H9 (cell line): ENCODE measurements around the gene MRPL14. TPM values are rescaled to one million over a fixed set of nuclear protein-coding genes. Genes with fewer than 3 reads are reported as not detected.

Experiments
- DNase-seq: peaks from one replicate; pipeline ENCODE4 v3.0.0-alpha.2; 2017
- H2AFZ ChIP-seq: one replicate; pipeline ENCODE4 v1.6.1; 2013; ENCODE audit warnings: mild to moderate bottlenecking, low read length, control low read depth, moderate library complexity
- H2AK5ac ChIP-seq: 2 replicates; pipeline ENCODE4 v1.6.1; 2013; ENCODE audit warnings: low read length, control low read depth, mixed read lengths; ENCODE audit not compliant: insufficient read length
- H2BK120ac ChIP-seq: one replicate; pipeline ENCODE4 v1.6.1; 2013; ENCODE audit warnings: low read depth, mild to moderate bottlenecking, low read length, control low read depth, inconsistent platforms; ENCODE audit not compliant: poor library complexity, severe bottlenecking
- H2BK12ac ChIP-seq: 2 replicates; pipeline ENCODE4 v1.6.1; 2013; ENCODE audit warnings: low read length, control low read depth, mixed read lengths, low read depth; ENCODE audit not compliant: insufficient read length
- H2BK15ac ChIP-seq: 2 replicates; pipeline ENCODE4 v1.6.1; 2013; ENCODE audit warnings: low read depth, low read length, control low read depth
- H2BK20ac ChIP-seq: one replicate; pipeline ENCODE4 v1.6.1; 2013; ENCODE audit warnings: low read depth, mild to moderate bottlenecking, low read length, control low read depth, inconsistent platforms; ENCODE audit not compliant: poor library complexity, severe bottlenecking
- H2BK5ac ChIP-seq: 2 replicates; pipeline ENCODE4 v1.6.1; 2013; ENCODE audit warnings: low read length, control low read depth, mixed read lengths; ENCODE audit not compliant: insufficient read length
- H3K14ac ChIP-seq: 2 replicates; pipeline ENCODE4 v1.6.1; 2013; ENCODE audit warnings: low read length, control low read depth; ENCODE audit not compliant: insufficient read depth
- H3K18ac ChIP-seq: 2 replicates; pipeline ENCODE4 v1.6.1; 2013; ENCODE audit warnings: low read depth, mild to moderate bottlenecking, mixed read lengths, low read length, control low read depth; ENCODE audit not compliant: insufficient read length
- H3K23ac ChIP-seq: 2 replicates; pipeline ENCODE4 v1.6.1; 2013; ENCODE audit warnings: low read length, control low read depth, mixed read lengths, low read depth; ENCODE audit not compliant: insufficient read length
- H3K23me2 ChIP-seq: 2 replicates; pipeline ENCODE4 v1.6.1; 2013; ENCODE audit warnings: low read depth, mild to moderate bottlenecking, mixed read lengths, low read length, control low read depth; ENCODE audit not compliant: insufficient read length, poor library complexity, severe bottlenecking
- H3K27ac ChIP-seq: 2 replicates; pipeline ENCODE4 v1.5.1; 2013; ENCODE audit warnings: low read length, control low read depth, mixed read lengths, low read depth; ENCODE audit not compliant: insufficient read length
- H3K27me3 ChIP-seq: 2 replicates; pipeline ENCODE4 v1.6.1; 2013; ENCODE audit warnings: low read length, control low read depth, inconsistent platforms; ENCODE audit not compliant: insufficient read depth
- H3K4ac ChIP-seq: 2 replicates; pipeline ENCODE4 v1.6.1; 2013; ENCODE audit warnings: low read depth, mild to moderate bottlenecking, control low read depth, inconsistent platforms, low read length, moderate library complexity
- H3K4me1 ChIP-seq: 2 replicates; pipeline ENCODE4 v1.6.1; 2013; ENCODE audit warnings: low read length, control low read depth, inconsistent platforms; ENCODE audit not compliant: insufficient read depth
- H3K4me2 ChIP-seq: 2 replicates; pipeline ENCODE4 v1.6.1; 2013; ENCODE audit warnings: low read length, control low read depth, mixed read lengths; ENCODE audit not compliant: insufficient read length, insufficient read depth
- H3K56ac ChIP-seq: 2 replicates; pipeline ENCODE4 v1.6.1; 2013; ENCODE audit warnings: low read depth, mild to moderate bottlenecking, mixed read lengths, low read length, control low read depth; ENCODE audit not compliant: insufficient read length
- H3K79me1 ChIP-seq: 2 replicates; pipeline ENCODE4 v1.6.1; 2013; ENCODE audit warnings: low read depth, mild to moderate bottlenecking, moderate library complexity, low read length, control low read depth, inconsistent platforms; ENCODE audit not compliant: insufficient read depth, poor library complexity, severe bottlenecking
- H3K79me2 ChIP-seq: 2 replicates; pipeline ENCODE4 v1.6.1; 2013; ENCODE audit warnings: low read length, control low read depth, inconsistent platforms; ENCODE audit not compliant: insufficient read depth
- H3K9ac ChIP-seq: 2 replicates; pipeline ENCODE4 v1.6.1; 2013; ENCODE audit warnings: low read length, control low read depth, mixed read lengths; ENCODE audit not compliant: insufficient read length; ENCODE audit errors: extremely low read depth
- H3K9me3 ChIP-seq: one replicate; pipeline ENCODE4 v1.6.1; 2013; ENCODE audit warnings: low read depth, low read length, inconsistent platforms; ENCODE audit not compliant: control insufficient read depth
- H3T11ph ChIP-seq: one replicate; pipeline ENCODE4 v1.6.1; 2013; ENCODE audit warnings: mild to moderate bottlenecking, low read length, control low read depth, inconsistent platforms
- H4K20me1 ChIP-seq: one replicate; pipeline ENCODE4 v1.6.1; 2013; ENCODE audit not compliant: control insufficient read depth, insufficient read length, insufficient read depth
- H4K5ac ChIP-seq: 2 replicates; pipeline ENCODE4 v1.6.1; 2013; ENCODE audit warnings: low read depth, mild to moderate bottlenecking, mixed read lengths, low read length, control low read depth; ENCODE audit not compliant: insufficient read length
- H4K8ac ChIP-seq: replicated peaks from 2 replicates; pipeline ENCODE4 v1.6.1; 2013; ENCODE audit warnings: low read length, control low read depth, mixed read lengths, low read depth; ENCODE audit not compliant: insufficient read length
- H4K91ac ChIP-seq: 2 replicates; pipeline ENCODE4 v1.6.1; 2013; ENCODE audit warnings: low read depth, mild to moderate bottlenecking, moderate library complexity, mixed read lengths, low read length, control low read depth; ENCODE audit not compliant: insufficient read length
- H3K27ac Mint-ChIP-seq, 3 experiments: 2 replicates in 2 of 3; 3 replicates in 1 of 3; pipeline ENCODE4 v1.8.0; 2020 to 2021; ENCODE audit warnings: mixed read lengths in 3 of 3, mild to moderate bottlenecking in 1 of 3, moderate library complexity in 1 of 3
- H3K27me3 Mint-ChIP-seq: 2 replicates; pipeline ENCODE4 v1.8.0; 2021; ENCODE audit warnings: low read depth, mild to moderate bottlenecking, moderate library complexity, mixed read lengths
- H3K36me3 Mint-ChIP-seq, 3 experiments: 2 replicates in 2 of 3; 3 replicates in 1 of 3; pipeline ENCODE4 v1.8.0; 2020 to 2021; ENCODE audit warnings: low read depth in 3 of 3, mixed read lengths in 3 of 3; ENCODE audit not compliant: insufficient read depth in 1 of 3
- H3K4me1 Mint-ChIP-seq, 2 experiments: 2 replicates each; pipeline ENCODE4 v1.8.0; 2020; ENCODE audit warnings: mixed read lengths in 2 of 2
- H3K4me3 Mint-ChIP-seq, 2 experiments: 2 replicates in 1 of 2; 3 replicates in 1 of 2; pipeline ENCODE4 v1.8.0; 2020 to 2021; ENCODE audit warnings: mild to moderate bottlenecking in 2 of 2, mixed read lengths in 2 of 2, moderate library complexity in 1 of 2
- H3K9me3 Mint-ChIP-seq, 2 experiments: 2 replicates in 1 of 2; 3 replicates in 1 of 2; pipeline ENCODE4 v1.8.0; 2020; ENCODE audit warnings: mild to moderate bottlenecking in 2 of 2, mixed read lengths in 2 of 2, moderate library complexity in 1 of 2
- WGBS: extraction: QIAGEN DNeasy Blood & Tissue Kit; methylation state at CpG from one replicate; pipeline ENCODE4 v1.1.7; 2013; ENCODE audit warnings: missing lambda C conversion rate, low lambda C conversion rate, mixed read lengths; ENCODE audit not compliant: insufficient read length; ENCODE audit errors: extremely low coverage; 5-methylcytosine and 5-hydroxymethylcytosine counted together
- total RNA-seq: library from RNA; stranded (reverse); gene quantifications from 2 replicates; pipeline ENCODE4 v1.2.1, GENCODE V29; 2021
- TF ChIP-seq, protein P1 (sequence below): fragments of 200-600 bp; sonication (generic); conservative IDR thresholded peaks from 3 replicates; pipeline ENCODE4 v1.8.0; 2021; ENCODE audit warnings: antibody characterized with exemption, mild to moderate bottlenecking

Gene MRPL14
- total RNA-seq, 1 experiment from 2014 or later: 80.1 TPM

DNA sequence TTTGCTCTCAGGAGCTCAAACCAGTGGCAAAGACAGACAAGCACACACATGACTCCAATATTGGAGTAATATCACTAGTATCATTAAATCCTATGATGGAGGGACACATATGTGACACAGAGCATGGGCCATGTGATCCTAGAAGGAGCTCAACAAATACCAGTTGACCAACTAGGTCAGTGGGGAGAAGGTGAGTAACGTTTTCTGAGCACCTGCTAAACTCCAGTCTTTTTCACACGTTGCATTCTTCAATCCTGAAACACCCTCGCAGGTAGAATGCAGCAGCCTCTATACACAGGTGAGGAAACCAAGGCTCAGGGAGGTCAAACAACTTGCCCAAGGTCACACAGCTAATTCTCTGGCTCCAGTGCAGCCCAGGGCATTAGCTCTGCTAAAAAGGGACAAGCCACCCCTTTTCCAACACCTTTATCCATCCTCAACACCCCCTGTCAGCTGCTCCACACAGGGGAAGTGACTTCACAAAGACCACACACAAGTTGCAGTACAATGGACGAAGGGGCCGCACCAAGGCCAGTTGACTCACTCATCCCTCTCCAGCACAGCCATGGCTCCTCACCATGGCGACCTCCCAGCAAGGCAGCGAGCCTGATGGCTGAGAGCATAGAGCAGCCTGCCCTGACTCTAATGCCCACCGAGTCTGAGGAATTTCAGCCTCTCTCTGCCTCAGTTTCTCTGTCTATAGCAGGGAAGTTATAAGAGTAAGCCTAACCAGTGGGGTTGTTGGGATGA lies 35.8 kb upstream of the MRPL14 start:
- TF ChIP-seq, protein P1, sequence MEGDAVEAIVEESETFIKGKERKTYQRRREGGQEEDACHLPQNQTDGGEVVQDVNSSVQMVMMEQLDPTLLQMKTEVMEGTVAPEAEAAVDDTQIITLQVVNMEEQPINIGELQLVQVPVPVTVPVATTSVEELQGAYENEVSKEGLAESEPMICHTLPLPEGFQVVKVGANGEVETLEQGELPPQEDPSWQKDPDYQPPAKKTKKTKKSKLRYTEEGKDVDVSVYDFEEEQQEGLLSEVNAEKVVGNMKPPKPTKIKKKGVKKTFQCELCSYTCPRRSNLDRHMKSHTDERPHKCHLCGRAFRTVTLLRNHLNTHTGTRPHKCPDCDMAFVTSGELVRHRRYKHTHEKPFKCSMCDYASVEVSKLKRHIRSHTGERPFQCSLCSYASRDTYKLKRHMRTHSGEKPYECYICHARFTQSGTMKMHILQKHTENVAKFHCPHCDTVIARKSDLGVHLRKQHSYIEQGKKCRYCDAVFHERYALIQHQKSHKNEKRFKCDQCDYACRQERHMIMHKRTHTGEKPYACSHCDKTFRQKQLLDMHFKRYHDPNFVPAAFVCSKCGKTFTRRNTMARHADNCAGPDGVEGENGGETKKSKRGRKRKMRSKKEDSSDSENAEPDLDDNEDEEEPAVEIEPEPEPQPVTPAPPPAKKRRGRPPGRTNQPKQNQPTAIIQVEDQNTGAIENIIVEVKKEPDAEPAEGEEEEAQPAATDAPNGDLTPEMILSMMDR: no peak
- Mint-ChIP-seq H3K36me3 (no peaks in the 10 kb centered on the region), H3K4me3 (no peak overlapping the region), H3K4me1 (peaks cover 41 to 46% of the 10 kb centered on the region in 2 experiments), H3K27me3 (peaks cover 10% of the 10 kb centered on the region), H3K9me3 (no peaks in the 10 kb centered on the region; a peak in 1 of 5 replicates), H3K27ac (no peak overlapping the region)
- H3K23ac ChIP-seq: no peak overlapping the region
- no peak overlapping the region; the same call in 1 of the 2 replicates for H3K14ac ChIP-seq
- H2BK120ac ChIP-seq: no peak overlapping the region
- no peak overlapping the region for H3K4ac ChIP-seq
- no peaks in the 10 kb centered on the region for H4K20me1 ChIP-seq
- no peaks in the 10 kb centered on the region for H3K9me3 ChIP-seq
- H3K23me2 ChIP-seq: no peaks in the 10 kb centered on the region
- no peak overlapping the region for H3T11ph ChIP-seq
- H4K8ac ChIP-seq: no peak overlapping the region
- no peak overlapping the region for H2BK12ac ChIP-seq
- no peak overlapping the region for H3K27ac ChIP-seq
- no CpG with 5 or more reads among the region's 8 CpGs for WGBS
- H3K4me1 ChIP-seq: peaks cover 8% of the 10 kb centered on the region; the same call in 1 of the 2 replicates
- no peak overlapping the region for H4K5ac ChIP-seq
- no peaks in the 10 kb centered on the region for H3K79me1 ChIP-seq
- no peak for DNase-seq
- H2BK20ac ChIP-seq: no peak overlapping the region
- H2BK5ac ChIP-seq: no peak overlapping the region
- H2BK15ac ChIP-seq: no peak overlapping the region
- H2AFZ ChIP-seq: no peak overlapping the region
- H3K18ac ChIP-seq: no peak overlapping the region
- no peaks in the 10 kb centered on the region for H3K27me3 ChIP-seq
- H2AK5ac ChIP-seq: no peak overlapping the region
- no peak overlapping the region for H4K91ac ChIP-seq
- H3K9ac ChIP-seq: no peak overlapping the region
- H3K56ac ChIP-seq: no peak overlapping the region
- H3K4me2 ChIP-seq: no peak overlapping the region
- H3K79me2 ChIP-seq: no peaks in the 10 kb centered on the region
